GOT3 (cell line): ENCODE data around the gene TPSD1.
"Not testable (repeated sequence)": the region's sequence is repeated elsewhere in the genome, so short reads cannot be mapped to it uniquely, and the experiment has no call there.

ENCODE experiments used
- DNase-seq: peaks from one replicate; lab custom pipeline; 2025; ENCODE audit warnings: mixed read lengths; lab: John Stamatoyannopoulos, UW

Gene TPSD1

GRCh38 chr16:1220841-1221627 is 34.8 kb upstream of the TPSD1 start:
- DNase-seq = no peak

GRCh38 chr16:1221628-1222552 is 34.0 kb upstream of the TPSD1 start:
- DNase-seq = no peak

GRCh38 chr16:1222553-1223354 is 33.1 kb upstream of the TPSD1 start:
- DNase-seq = no peak

GRCh38 chr16:1223355-1224214 is 32.3 kb upstream of the TPSD1 start:
- no peak for DNase-seq

- DNase-seq = no peak
Observed at GRCh38 chr16:1224558-1224957, 31.3 kb upstream of the TPSD1 start.

- no peak for DNase-seq
Observed at GRCh38 chr16:1225051-1225451, 30.8 kb upstream of the TPSD1 start, which contains the start of gene TPSG1. TSS of gene TPSG1 (minus strand) at chr16:1225268. CDS start at chr16:1225252, 16 bp downstream.

GRCh38 chr16:1225728-1226311 is 30.0 kb upstream of the TPSD1 start:
- DNase-seq = not testable (repeated sequence)

- not testable (repeated sequence) for DNase-seq
Observed at GRCh38 chr16:1226692-1227091, 29.2 kb upstream of the TPSD1 start.

- not testable (repeated sequence) for DNase-seq
Observed at GRCh38 chr16:1228227-1228626, 27.6 kb upstream of the TPSD1 start.

- not testable (repeated sequence) for DNase-seq
Observed at GRCh38 chr16:1229476-1229875, 26.4 kb upstream of the TPSD1 start.

- DNase-seq = not testable (repeated sequence)
Observed at GRCh38 chr16:1230084-1230470, 25.8 kb upstream of the TPSD1 start, which contains the start of gene TPSB2. TSS of gene TPSB2 (minus strand) at chr16:1230184. CDS start at chr16:1229951, 233 bp downstream.

- not testable (repeated sequence) for DNase-seq
Observed at GRCh38 chr16:1230471-1231212, 25.2 kb upstream of the TPSD1 start.

- DNase-seq = not testable (repeated sequence)
Observed at GRCh38 chr16:1231301-1231700, 24.6 kb upstream of the TPSD1 start.

- not testable (repeated sequence) for DNase-seq
Observed at GRCh38 chr16:1232049-1232748, 23.7 kb upstream of the TPSD1 start.

GRCh38 chr16:1236659-1237058 is 19.2 kb upstream of the TPSD1 start:
- not testable (repeated sequence) for DNase-seq

GRCh38 chr16:1237990-1238389 is 17.9 kb upstream of the TPSD1 start:
- no peak for DNase-seq

GRCh38 chr16:1238909-1239308 is 17.0 kb upstream of the TPSD1 start:
- DNase-seq = not testable (repeated sequence)

- not testable (repeated sequence) for DNase-seq
Observed at GRCh38 chr16:1239575-1239974, 16.3 kb upstream of the TPSD1 start.

- not testable (repeated sequence) for DNase-seq
Observed at GRCh38 chr16:1240436-1240835, 15.4 kb upstream of the TPSD1 start, which contains the start of gene TPSAB1. TSS of gene TPSAB1 (plus strand) at chr16:1240705. CDS start at chr16:1240939, 234 bp downstream.
